ENCODE data around the gene SEC16B. TPM values are rescaled to one million over a fixed set of nuclear protein-coding genes. Genes with fewer than 3 reads are reported as not detected.

Gene SEC16B
- total and polyA plus RNA-seq, 12 donors = 0.32 to 19.0 (median 1.5) TPM

GRCh38 chr1:177933881-177934280, 36.0 kb downstream of the SEC16B start:
- TF ChIP-seq CTCF (IDR thresholded peaks at IDR 0.05) = no peak
- Histone ChIP-seq H3K27ac (no peak overlapping the region), H3K36me3 (peaks cover 0 to 100% (median 16%) of the 10 kb centered on the region in 9 donors), H3K9me3 (no peaks in the 10 kb centered on the region), H3K4me1 (peaks cover 0 to 5% (median 0%) of the 10 kb centered on the region in 9 donors), H3K4me3 (no peak overlapping the region), H3K27me3 (no peaks in the 10 kb centered on the region)
- 85 to 91% methylated on average over 1 of the region's 1 CpG for WGBS, 2 donors
- DNase-seq (no peak), ATAC-seq (no peak)
- intact Hi-C loops (cut with DNase I) = loop anchor here in 2 of 10 donors (10.0 kb wide), 2 partner anchors 1029 to 1039 kb away; no protein-coding TSS in a partner anchor

GRCh38 chr1:177932123-177932522, 37.7 kb downstream of the SEC16B start:
- Histone ChIP-seq H3K9me3 (no peaks in the 10 kb centered on the region), H3K36me3 (peaks cover 0 to 94% (median 16%) of the 10 kb centered on the region in 9 donors), H3K27me3 (no peaks in the 10 kb centered on the region), H3K27ac (no peak overlapping the region), H3K4me1 (peaks cover 0 to 6% (median 0%) of the 10 kb centered on the region in 9 donors), H3K4me3 (no peak overlapping the region)
- 79 to 80% methylated on average over 8 of the region's 8 CpGs for WGBS, 2 donors
- TF ChIP-seq CTCF (IDR thresholded peaks at IDR 0.05) = no peak
- intact Hi-C loops (cut with DNase I) = loop anchor here in 2 of 10 donors (10.0 kb wide), 2 partner anchors 1027 to 1037 kb away; no protein-coding TSS in a partner anchor
- DNase-seq (no peak), ATAC-seq (no peak)

- ATAC-seq (no peak), DNase-seq (no peak)
- H3K27ac ChIP-seq = no peak overlapping the region
- intact Hi-C loops (cut with DNase I) = no loop called here
- no peak overlapping the region for H3K4me3 ChIP-seq
- peaks cover 0 to 14% (median 0%) of the 10 kb centered on the region in 9 donors for H3K4me1 ChIP-seq
- H3K36me3 ChIP-seq = peaks cover 0 to 66% (median 16%) of the 10 kb centered on the region in 9 donors
- 92 to 93% methylated on average over 2 of the region's 2 CpGs for WGBS, 2 donors
- H3K9me3 ChIP-seq = no peaks in the 10 kb centered on the region
- H3K27me3 ChIP-seq = no peaks in the 10 kb centered on the region
- TF ChIP-seq CTCF (IDR thresholded peaks at IDR 0.05) = no peak
Observed at GRCh38 chr1:177928952-177929351, 40.9 kb downstream of the SEC16B start.

- Histone ChIP-seq H3K27me3 (no peaks in the 10 kb centered on the region), H3K4me3 (no peak overlapping the region), H3K9me3 (no peaks in the 10 kb centered on the region), H3K36me3 (peaks cover 0 to 58% (median 16%) of the 10 kb centered on the region in 9 donors), H3K4me1 (peaks cover 0 to 10% (median 0%) of the 10 kb centered on the region in 9 donors), H3K27ac (no peak overlapping the region)
- WGBS, 2 donors = 94 to 97% methylated on average over 2 of the region's 2 CpGs
- TF ChIP-seq CTCF (IDR thresholded peaks at IDR 0.05) = no peak
- DNase-seq (no peak), ATAC-seq (no peak)
- intact Hi-C loops (cut with DNase I) = no loop called here
Observed at GRCh38 chr1:177928194-177928593, 41.7 kb downstream of the SEC16B start.
